ENCODE results near the gene TBC1D9. TPM values are rescaled to one million over a fixed set of nuclear protein-coding genes. Genes with fewer than 3 reads are reported as not detected.

Gene TBC1D9
- total RNA-seq, 1 experiment from 2014 or later: 21.7 TPM

GRCh38 chr4:140612357-140612756, 143.8 kb downstream of the TBC1D9 start:
- intact Hi-C loops (cut with micrococcal nuclease; ENCODE audit: unreplicated experiment) (no loop called here), in situ Hi-C loops (cut with HindIII; ENCODE audit: low pct_unique_long_range_greater_than_20kb, low sequenced_read_pairs) (no loop called here)
- TF ChIP-seq SIN3A (IDR thresholded peaks at IDR 0.05; ENCODE audit: borderline replicate concordance, insufficient read depth, low read depth, low read length): no peak
- TF ChIP-seq REST (IDR thresholded peaks at IDR 0.05; ENCODE audit: insufficient read depth in 1 of 2, low read depth in 2 of 2, low read length in 1 of 2): no peak
- TF ChIP-seq POLR2AphosphoS5 (IDR thresholded peaks at IDR 0.05; ENCODE audit: low read depth, low read length): no peak
- no peak for TF ChIP-seq TCF7L2 (IDR thresholded peaks at IDR 0.05; ENCODE audit: low read depth, low read length)
- TF ChIP-seq, protein P1, sequence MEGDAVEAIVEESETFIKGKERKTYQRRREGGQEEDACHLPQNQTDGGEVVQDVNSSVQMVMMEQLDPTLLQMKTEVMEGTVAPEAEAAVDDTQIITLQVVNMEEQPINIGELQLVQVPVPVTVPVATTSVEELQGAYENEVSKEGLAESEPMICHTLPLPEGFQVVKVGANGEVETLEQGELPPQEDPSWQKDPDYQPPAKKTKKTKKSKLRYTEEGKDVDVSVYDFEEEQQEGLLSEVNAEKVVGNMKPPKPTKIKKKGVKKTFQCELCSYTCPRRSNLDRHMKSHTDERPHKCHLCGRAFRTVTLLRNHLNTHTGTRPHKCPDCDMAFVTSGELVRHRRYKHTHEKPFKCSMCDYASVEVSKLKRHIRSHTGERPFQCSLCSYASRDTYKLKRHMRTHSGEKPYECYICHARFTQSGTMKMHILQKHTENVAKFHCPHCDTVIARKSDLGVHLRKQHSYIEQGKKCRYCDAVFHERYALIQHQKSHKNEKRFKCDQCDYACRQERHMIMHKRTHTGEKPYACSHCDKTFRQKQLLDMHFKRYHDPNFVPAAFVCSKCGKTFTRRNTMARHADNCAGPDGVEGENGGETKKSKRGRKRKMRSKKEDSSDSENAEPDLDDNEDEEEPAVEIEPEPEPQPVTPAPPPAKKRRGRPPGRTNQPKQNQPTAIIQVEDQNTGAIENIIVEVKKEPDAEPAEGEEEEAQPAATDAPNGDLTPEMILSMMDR (IDR thresholded peaks at IDR 0.05): no peak
- DNase-seq (ENCODE audit: low read depth, low spot score) (no peak), ATAC-seq (no peak)
- Histone ChIP-seq H3K4me3 (ENCODE audit: low read depth in 2 of 2, low read length in 2 of 2) (no peak overlapping the region), H3K9me3 (ENCODE audit: control insufficient read depth, insufficient read depth, low read depth, low read length) (no peaks in the 10 kb centered on the region), H3K36me3 (ENCODE audit: control insufficient read depth, insufficient read depth, low read length) (no peaks in the 10 kb centered on the region), H3K4me1 (ENCODE audit: control insufficient read depth, insufficient read depth, low read length) (no peaks in the 10 kb centered on the region), H3K27me3 (ENCODE audit: control insufficient read depth, insufficient read depth, low read length) (no peaks in the 10 kb centered on the region), H3K27ac (ENCODE audit: low read length) (no peak overlapping the region)
- ChIA-PET CTCF (no interaction called here), POLR2A (no interaction called here)
- no TSS peak for BruUV-seq (replicated peaks)

GRCh38 chr4:140611854-140612253, 144.3 kb downstream of the TBC1D9 start:
- DNase-seq (ENCODE audit: low read depth, low spot score): no peak
- ChIA-PET CTCF (no interaction called here), POLR2A (no interaction called here)
- H3K9me3 ChIP-seq (ENCODE audit: control insufficient read depth, insufficient read depth, low read depth, low read length): no peaks in the 10 kb centered on the region
- BruUV-seq (replicated peaks): no TSS peak
- TF ChIP-seq REST (IDR thresholded peaks at IDR 0.05; ENCODE audit: insufficient read depth in 1 of 2, low read depth in 2 of 2, low read length in 1 of 2): no peak
- no peaks in the 10 kb centered on the region for H3K27me3 ChIP-seq (ENCODE audit: control insufficient read depth, insufficient read depth, low read length)
- H3K4me1 ChIP-seq (ENCODE audit: control insufficient read depth, insufficient read depth, low read length): no peaks in the 10 kb centered on the region
- H3K27ac ChIP-seq (ENCODE audit: low read length): no peak overlapping the region
- no peak overlapping the region for H3K4me3 ChIP-seq (ENCODE audit: low read depth in 2 of 2, low read length in 2 of 2)
- H3K36me3 ChIP-seq (ENCODE audit: control insufficient read depth, insufficient read depth, low read length): no peaks in the 10 kb centered on the region
- ATAC-seq: no peak
- intact Hi-C loops (cut with micrococcal nuclease; ENCODE audit: unreplicated experiment): no loop called here
- in situ Hi-C loops (cut with HindIII; ENCODE audit: low pct_unique_long_range_greater_than_20kb, low sequenced_read_pairs): no loop called here
